Astrocyte of the cerebellum (primary cell): ENCODE data around the gene ACO2.

ENCODE experiments used
- DNase-seq: peaks from one replicate; pipeline ENCODE4 v3.0.0-alpha.2; 2011; ENCODE audit warnings: low read depth
- H3K4me3 ChIP-seq: 2 replicates; pipeline ENCODE4 v1.5.1; 2011; ENCODE audit warnings: mild to moderate bottlenecking, low read depth, low read length, moderate library complexity
- CTCF ChIP-seq: IDR thresholded peaks from 2 replicates; pipeline ENCODE4 v1.5.1; 2012; ENCODE audit warnings: low read length, low read depth, moderate library complexity, mild to moderate bottlenecking; ENCODE audit errors: missing control alignments
- in situ Hi-C: cut with HindIII; loops from 2 replicates; pipeline ENCODE4 v1.10.0; 2017; ENCODE audit warnings: low sequenced_read_pairs

The ACO2 gene

DNA sequence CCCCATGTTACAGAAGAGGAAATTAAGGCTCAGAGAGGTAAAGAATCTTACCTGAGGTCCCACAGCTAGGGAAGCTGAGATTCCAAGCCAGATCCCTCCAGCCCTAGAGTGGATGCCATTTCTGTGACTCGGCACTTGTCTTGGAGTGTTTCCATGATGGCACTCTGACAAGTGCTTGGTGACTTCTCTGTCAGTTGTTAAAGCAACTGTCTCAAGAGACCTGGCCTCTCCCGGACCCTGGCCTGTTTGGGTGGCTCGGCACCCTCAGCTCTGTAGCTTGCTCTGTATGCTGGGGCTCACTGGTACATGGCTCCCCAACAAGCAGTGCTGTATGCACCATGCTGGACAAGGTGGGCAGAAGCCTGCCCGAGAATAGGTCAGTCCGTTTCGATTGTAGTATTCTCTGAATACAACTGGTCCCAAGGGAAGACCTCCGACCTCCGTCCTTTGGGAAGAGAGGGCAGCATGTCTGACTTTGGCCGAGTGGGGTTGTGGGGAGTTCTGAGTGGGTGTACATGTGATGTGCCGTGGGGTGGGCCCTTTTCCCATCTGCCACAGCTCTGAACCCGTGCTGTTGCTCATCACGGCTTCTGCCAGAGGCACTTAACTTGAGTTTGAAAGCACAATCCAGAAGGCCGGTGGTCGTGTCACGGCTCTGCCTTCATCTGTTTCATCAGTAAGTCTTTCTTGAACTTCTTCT, 12.4 kb downstream of the ACO2 start:
- DNase-seq, result no peak
- no peak overlapping the region for H3K4me3 ChIP-seq
- TF ChIP-seq CTCF, result no peak
- in situ Hi-C loops, result no loop called here

GRCh38 chr22:41481925-41482318, 13.0 kb downstream of the ACO2 start:
- DNase-seq, result no peak
- TF ChIP-seq CTCF, result no peak
- no peak overlapping the region for H3K4me3 ChIP-seq
- in situ Hi-C loops, result no loop called here

DNA sequence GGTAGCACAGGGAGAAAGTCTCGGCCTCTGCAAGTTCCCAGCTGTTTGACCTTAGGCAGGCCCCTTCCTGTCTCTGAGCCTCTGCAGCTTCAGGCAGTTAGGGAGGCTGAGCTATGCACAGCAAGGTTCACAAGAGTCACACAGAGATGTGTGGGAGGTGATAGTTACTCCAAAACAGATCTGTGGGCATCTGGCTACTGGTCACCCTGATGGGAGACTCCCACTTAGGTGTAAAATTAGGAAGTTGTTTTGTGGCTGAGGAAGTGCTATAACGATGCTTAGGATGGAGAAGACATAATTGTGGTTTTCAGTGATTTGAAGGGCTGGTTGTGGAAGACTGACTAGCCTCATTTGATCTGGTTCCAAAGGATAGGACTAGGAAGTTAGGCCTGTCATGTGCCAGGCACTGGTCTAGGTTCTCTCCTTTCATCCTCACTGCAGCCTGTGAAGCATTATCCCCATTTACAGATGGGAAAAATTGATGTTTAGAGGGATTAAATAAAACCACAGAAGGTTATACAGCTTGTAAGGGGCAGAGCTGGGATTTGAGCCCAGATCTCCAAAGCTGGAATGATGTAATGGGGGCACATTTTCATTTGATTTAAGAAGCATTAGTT, 13.5 kb downstream of the ACO2 start:
- DNase-seq, result no peak
- no peak overlapping the region for H3K4me3 ChIP-seq
- TF ChIP-seq CTCF, result no peak
- in situ Hi-C loops, result no loop called here

DNA sequence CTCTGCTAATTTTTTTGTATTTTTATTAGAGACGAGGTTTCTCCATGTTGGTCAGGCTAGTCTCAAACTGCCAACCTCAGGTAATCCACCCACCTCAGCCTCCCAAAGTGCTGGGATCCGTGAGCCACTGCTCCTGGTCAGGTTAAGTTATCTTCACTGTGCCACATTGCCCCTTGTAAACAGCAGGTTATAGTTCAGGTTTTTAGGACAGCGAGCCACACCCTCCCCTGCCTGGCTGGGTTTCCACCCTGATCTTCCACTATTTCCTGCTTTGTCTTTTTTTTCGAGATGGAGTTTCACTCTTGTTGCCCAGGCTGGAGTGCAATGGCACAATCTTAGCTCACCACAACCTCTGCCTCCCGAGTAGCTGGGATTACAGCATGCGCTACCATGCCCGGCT, 16.1 kb downstream of the ACO2 start:
- DNase-seq, result no peak
- in situ Hi-C loops, result loop anchor here (5.0 kb wide), 1 partner anchor 38 kb away; the partner anchor contains the start of gene TOB2
- TF ChIP-seq CTCF, result no peak
- no peak overlapping the region for H3K4me3 ChIP-seq

- no peak overlapping the region for H3K4me3 ChIP-seq
- no peak for DNase-seq
- TF ChIP-seq CTCF, result no peak
- in situ Hi-C loops, result loop anchor here (5.0 kb wide), 1 partner anchor 40 kb away; the partner anchor contains the start of gene TOB2
Observed at GRCh38 chr22:41487037-41487935, 18.4 kb downstream of the ACO2 start.

GRCh38 chr22:41488076-41488475, 19.2 kb downstream of the ACO2 start:
- in situ Hi-C loops, result loop anchor here (5.0 kb wide), 1 partner anchor 41 kb away; the partner anchor contains the start of gene TOB2
- no peak for TF ChIP-seq CTCF

More at GRCh38 chr22:41488076-41488475, 19.2 kb downstream of the ACO2 start:
- no peak for DNase-seq
- no peak overlapping the region for H3K4me3 ChIP-seq
